NCI-H345 treated with DMSO at 0.1 percent for 48 hours (cell line): ENCODE results near the gene ZNF423.

ENCODE experiments used
- DNase-seq: peaks from one replicate; lab custom pipeline; 2025; ENCODE audit not compliant: unreplicated experiment; lab: John Stamatoyannopoulos, UW

Gene ZNF423

GRCh38 chr16:49755716-49756505, 100.0 kb downstream of the ZNF423 start:
- DNase-seq, result no peak

- no peak for DNase-seq
Measured at GRCh38 chr16:49755313-49755620, 100.6 kb downstream of the ZNF423 start.

- no peak for DNase-seq
Measured at GRCh38 chr16:49754495-49755312, 101.2 kb downstream of the ZNF423 start.

- DNase-seq, result no peak
Measured at GRCh38 chr16:49750341-49751000, 105.4 kb downstream of the ZNF423 start.

DNA sequence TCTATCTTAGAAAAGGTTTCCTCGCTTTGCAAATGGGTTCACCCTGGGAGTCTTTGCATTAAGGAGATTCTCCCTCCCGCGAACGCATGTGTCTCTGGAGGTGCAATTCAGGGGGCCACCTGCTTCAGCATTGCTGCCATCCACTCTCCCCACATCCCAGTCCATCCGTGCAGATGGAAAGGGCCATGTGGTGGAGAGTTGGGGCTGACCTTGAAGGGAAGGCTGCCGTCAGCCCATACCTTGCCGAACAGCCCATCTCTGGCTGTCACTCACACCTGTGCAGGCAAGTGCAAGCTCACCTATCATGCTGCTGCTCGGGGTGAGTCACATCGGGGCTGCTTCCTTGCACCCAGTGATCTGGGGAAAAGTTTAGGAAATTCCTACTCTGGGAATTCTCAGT, 106.1 kb downstream of the ZNF423 start:
- DNase-seq, result no peak

GRCh38 chr16:49748322-49748721, 107.6 kb downstream of the ZNF423 start:
- no peak for DNase-seq

DNA sequence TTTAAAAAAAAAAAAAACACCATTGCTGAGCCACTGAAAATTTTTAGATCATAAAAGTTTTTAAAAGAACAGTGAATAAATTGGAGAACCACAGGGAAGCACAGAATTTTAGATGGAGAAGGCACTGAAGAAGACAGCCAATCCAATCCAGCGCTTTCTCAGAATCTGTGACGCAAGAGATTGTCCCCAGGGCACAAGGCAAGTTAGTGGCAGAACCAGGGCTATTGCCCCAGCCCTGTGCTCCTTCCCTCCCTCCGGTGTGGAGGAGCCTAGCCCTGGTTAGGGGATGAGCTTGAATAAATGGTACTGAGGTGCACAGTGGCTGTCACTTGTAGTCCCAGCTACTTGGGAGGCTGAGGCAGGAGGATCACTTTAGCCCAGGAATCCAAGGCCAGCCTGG, 108.3 kb downstream of the ZNF423 start:
- no peak for DNase-seq

DNA sequence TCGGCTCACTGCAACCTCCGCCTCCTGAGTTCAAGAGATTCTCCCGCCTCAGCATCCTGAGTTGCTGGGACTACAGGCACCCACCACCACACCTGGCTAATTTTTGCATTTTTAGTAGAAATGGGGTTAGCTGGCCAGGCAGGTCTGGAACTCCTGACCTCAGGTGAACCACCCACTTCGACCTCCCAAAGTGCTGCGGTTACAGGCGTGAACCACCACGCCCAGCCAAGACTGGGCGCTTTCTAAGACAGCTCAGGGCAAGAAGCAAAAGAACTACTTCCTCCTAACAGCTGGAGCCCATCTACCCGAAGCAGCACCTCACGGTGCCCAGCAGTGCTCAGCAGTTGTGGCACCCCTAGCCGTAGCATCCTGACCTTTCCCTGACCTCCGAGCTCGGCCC, 109.4 kb downstream of the ZNF423 start:
- DNase-seq, result no peak

- no peak for DNase-seq
Measured at GRCh38 chr16:49745311-49745747, 110.6 kb downstream of the ZNF423 start.

- no peak for DNase-seq
Measured at GRCh38 chr16:49744244-49745220, 111.4 kb downstream of the ZNF423 start.

DNA sequence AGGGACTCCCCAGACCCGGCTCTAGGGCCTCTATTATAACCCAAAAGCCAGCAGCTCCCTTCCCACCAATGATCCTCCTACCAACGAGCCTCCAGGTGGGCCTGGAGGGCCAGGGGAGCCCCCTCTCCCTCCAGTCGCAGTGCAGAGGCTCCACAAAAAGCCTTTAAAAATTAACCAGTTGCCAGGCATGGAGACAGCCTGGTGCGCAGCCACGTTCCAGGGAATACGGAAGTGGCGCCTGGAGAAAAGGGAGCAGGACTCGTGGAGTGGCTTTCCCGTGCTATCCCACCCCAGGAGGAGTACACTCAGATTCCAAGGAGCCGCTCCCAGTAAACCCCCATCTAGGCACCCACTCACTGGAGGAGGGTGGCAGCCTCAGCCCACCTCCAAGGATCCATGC, 112.3 kb downstream of the ZNF423 start:
- DNase-seq, result no peak

- DNase-seq, result no peak
Measured at GRCh38 chr16:49743203-49743464, 112.8 kb downstream of the ZNF423 start.

- no peak for DNase-seq
Measured at GRCh38 chr16:49742428-49743202, 113.3 kb downstream of the ZNF423 start.

DNA sequence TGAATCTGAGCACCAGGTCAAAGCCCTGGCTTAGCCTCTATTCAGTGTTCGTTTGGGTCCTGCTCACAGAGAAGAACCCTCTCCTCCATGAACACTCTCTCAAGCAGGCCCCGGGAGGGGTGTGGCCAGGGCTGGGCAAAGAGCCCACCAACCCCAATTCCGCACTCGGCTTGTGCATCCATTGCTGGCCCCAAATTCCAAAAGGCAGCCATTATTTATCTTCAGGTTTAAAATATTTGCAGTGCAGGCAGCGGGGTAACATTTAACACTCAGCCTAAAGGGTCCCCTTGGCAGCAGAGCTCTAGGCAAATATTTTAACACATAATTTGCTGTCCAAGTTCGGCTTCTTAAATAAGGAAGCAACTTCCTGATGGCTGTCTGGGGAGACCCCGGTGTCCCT, 115.7 kb downstream of the ZNF423 start:
- DNase-seq, result no peak

- DNase-seq, result no peak
Measured at GRCh38 chr16:49739381-49739780, 116.5 kb downstream of the ZNF423 start.

- DNase-seq, result no peak
Measured at GRCh38 chr16:49738832-49739231, 117.1 kb downstream of the ZNF423 start.

GRCh38 chr16:49738001-49738400, 117.9 kb downstream of the ZNF423 start:
- no peak for DNase-seq

- DNase-seq, result no peak
Measured at GRCh38 chr16:49737541-49737940, 118.4 kb downstream of the ZNF423 start.

DNA sequence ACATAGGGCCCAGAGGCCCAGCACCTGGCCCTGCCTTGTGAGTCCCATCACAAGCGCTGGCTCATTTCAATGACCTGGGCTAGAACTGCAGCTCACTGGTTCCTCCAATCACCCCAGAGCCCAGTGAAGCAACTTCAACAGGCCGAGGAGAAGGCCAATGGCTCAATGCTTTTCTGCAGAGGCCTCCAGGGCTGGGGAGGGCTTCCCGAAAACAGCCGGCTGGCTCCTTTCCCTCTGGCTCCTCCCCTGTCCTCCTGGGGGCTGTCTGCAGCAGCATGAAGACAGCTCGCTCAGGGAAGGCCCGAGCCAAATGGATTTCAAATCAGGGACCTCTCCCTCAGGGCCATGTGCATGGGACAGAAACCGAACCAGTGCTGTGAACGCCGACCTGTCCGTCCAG, 121.6 kb downstream of the ZNF423 start:
- DNase-seq, result no peak

GRCh38 chr16:49733313-49734009, 122.5 kb downstream of the ZNF423 start:
- DNase-seq, result no peak
